Natural killer cell (primary cell): ENCODE results near the gene DHRS13. TPM values are rescaled to one million over a fixed set of nuclear protein-coding genes. Genes with fewer than 3 reads are reported as not detected.

Source experiments
- ATAC-seq, 3 donors: fragments of 150-1000 bp in 2 of 3; fragments of 200-7000 bp in 1 of 3; cut with Tn5 transposase; 1 replicate in 1 of 3; 2 replicates in 2 of 3; pipeline ENCODE4 v1.10.0; 2021; ENCODE audit warnings: mild to moderate bottlenecking in 2 of 3, moderate library complexity in 2 of 3
- DNase-seq, 2 donors: peaks; one replicate each; pipeline versions ENCODE4 v3.0.0 to v3.0.0-alpha.2; 2013 to 2021; ENCODE audit warnings: mixed read lengths in 1 of 2
- H3K27ac ChIP-seq: one replicate; pipeline ENCODE4 v1.5.1; 2013; ENCODE audit warnings: mild to moderate bottlenecking, low read length
- H3K27me3 ChIP-seq: one replicate; pipeline ENCODE4 v1.6.1; 2013; ENCODE audit warnings: low read length; ENCODE audit not compliant: control insufficient read depth, insufficient read depth
- H3K36me3 ChIP-seq: one replicate; pipeline ENCODE4 v1.6.1; 2013; ENCODE audit warnings: low read length; ENCODE audit not compliant: control insufficient read depth, insufficient read depth
- H3K4me1 ChIP-seq: one replicate; pipeline ENCODE4 v1.6.1; 2013; ENCODE audit warnings: low read length; ENCODE audit not compliant: control insufficient read depth, insufficient read depth
- H3K4me3 ChIP-seq: one replicate; pipeline ENCODE4 v1.5.1; 2013; ENCODE audit warnings: low read length
- H3K9me3 ChIP-seq: one replicate; pipeline ENCODE4 v1.6.1; 2013; ENCODE audit warnings: low read length; ENCODE audit not compliant: control insufficient read depth, insufficient read depth
- H3K27ac Mint-ChIP-seq, 2 donors: one replicate each; pipeline ENCODE4 v1.8.0; 2022; ENCODE audit warnings: mild to moderate bottlenecking in 2 of 2, mixed read lengths in 2 of 2, moderate library complexity in 1 of 2
- H3K27me3 Mint-ChIP-seq, 2 donors: one replicate each; pipeline ENCODE4 v1.8.0; 2022; ENCODE audit warnings: low read depth in 2 of 2, mixed read lengths in 2 of 2
- H3K36me3 Mint-ChIP-seq: one replicate; pipeline ENCODE4 v1.8.0; 2022; ENCODE audit warnings: mixed read lengths
- H3K4me1 Mint-ChIP-seq, 2 donors: one replicate each; pipeline ENCODE4 v1.8.0; 2022; ENCODE audit warnings: mixed read lengths in 2 of 2
- H3K4me3 Mint-ChIP-seq: one replicate; pipeline ENCODE4 v1.8.0; 2022; ENCODE audit warnings: mild to moderate bottlenecking, moderate library complexity, mixed read lengths
- H3K9me3 Mint-ChIP-seq, 2 donors: one replicate each; pipeline ENCODE4 v1.8.0; 2022; ENCODE audit warnings: mixed read lengths in 2 of 2
- WGBS: methylation state at CpG from one replicate; pipeline ENCODE4 v1.1.7; 2013; ENCODE audit warnings: missing lambda C conversion rate; ENCODE audit not compliant: insufficient coverage; 5-methylcytosine and 5-hydroxymethylcytosine counted together
- intact Hi-C: fragments of 100-400 bp; cut with micrococcal nuclease; formaldehyde crosslinking; loops from one replicate; pipeline ENCODE4 v1.14.2; 2022
- total RNA-seq, 4 donors: library from RNA; stranded (reverse); fragments of 120-200 nt in 1 of 4; gene quantifications; one replicate each; pipeline versions ENCODE4 v1.2.3 to v1.2.4, GENCODE V29; 2013 to 2022
- TF ChIP-seq, protein P1 (sequence below): fragments of 200-600 bp; IDR thresholded peaks from one replicate; pipeline ENCODE4 v1.8.0; 2022; ENCODE audit warnings: antibody characterized with exemption

DHRS13 gene, protein sequence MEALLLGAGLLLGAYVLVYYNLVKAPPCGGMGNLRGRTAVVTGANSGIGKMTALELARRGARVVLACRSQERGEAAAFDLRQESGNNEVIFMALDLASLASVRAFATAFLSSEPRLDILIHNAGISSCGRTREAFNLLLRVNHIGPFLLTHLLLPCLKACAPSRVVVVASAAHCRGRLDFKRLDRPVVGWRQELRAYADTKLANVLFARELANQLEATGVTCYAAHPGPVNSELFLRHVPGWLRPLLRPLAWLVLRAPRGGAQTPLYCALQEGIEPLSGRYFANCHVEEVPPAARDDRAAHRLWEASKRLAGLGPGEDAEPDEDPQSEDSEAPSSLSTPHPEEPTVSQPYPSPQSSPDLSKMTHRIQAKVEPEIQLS
- total RNA-seq = 10 to 100 TPM; 22.5 to 27.3 (median 23.2) TPM
- total RNA-seq (2013) = 21.9 TPM

DNA sequence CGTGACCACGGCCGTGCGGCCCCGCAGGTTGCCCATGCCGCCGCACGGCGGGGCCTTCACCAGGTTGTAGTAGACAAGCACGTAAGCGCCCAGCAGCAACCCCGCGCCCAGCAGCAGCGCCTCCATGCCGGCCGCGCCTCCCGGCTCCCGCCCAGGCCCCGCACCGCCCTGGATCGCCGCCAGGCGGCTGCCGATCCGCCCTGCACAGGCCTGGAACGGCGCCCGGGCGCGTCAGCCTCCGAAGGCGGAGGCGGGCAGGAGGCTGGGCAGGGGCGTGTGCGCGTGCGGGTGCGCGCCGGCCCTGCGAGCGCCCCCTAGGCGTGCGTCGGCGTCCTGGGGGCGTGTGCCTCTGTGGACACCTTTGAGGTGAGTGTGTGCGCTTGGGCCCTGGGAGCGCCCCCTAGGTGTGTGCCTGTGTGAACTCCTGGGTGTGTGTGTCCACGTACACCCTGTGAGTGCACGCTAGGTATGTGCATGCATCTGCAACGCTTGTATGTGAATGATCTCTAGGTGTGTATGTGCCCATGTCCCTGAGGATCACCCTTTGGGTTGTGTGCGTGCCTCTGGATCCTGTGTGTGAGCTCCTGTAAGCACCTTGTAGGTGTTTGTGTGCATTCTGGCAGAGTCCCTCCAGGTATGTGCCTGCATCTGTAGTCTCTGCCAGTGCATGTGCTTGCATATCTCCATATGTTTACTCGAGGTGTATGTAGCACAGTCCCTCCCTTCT is at the start of gene DHRS13:
TSS of gene DHRS13 (minus strand) at position 261 of the 727 bp plus-strand sequence. CDS start at position 126, 135 bp downstream.
- DNase-seq = peak; percentile 92 to 98
- intact Hi-C loops = loop anchor here (2.0 to 5.0 kb wide), 4 partner anchors 24 to 256 kb away; partner anchors contain the start of gene BLTP2
- WGBS = 1% methylated on average over 55 of the region's 55 CpGs
- Histone ChIP-seq H3K9me3 (no peaks in the 10 kb centered on the region), H3K27ac (peak within 1 kb of the TSS; percentile 48), H3K4me1 (peaks cover 30% of the 10 kb centered on the region), H3K4me3 (peak within 1 kb of the TSS; percentile 69), H3K27me3 (no peaks in the 10 kb centered on the region), H3K36me3 (peaks cover 21% of the 10 kb centered on the region)
- H3K27me3 Mint-ChIP-seq = no peaks in the 10 kb centered on the region
- peak within 1 kb of the TSS; percentile 83 for H3K4me3 Mint-ChIP-seq
- TF ChIP-seq, protein P1, sequence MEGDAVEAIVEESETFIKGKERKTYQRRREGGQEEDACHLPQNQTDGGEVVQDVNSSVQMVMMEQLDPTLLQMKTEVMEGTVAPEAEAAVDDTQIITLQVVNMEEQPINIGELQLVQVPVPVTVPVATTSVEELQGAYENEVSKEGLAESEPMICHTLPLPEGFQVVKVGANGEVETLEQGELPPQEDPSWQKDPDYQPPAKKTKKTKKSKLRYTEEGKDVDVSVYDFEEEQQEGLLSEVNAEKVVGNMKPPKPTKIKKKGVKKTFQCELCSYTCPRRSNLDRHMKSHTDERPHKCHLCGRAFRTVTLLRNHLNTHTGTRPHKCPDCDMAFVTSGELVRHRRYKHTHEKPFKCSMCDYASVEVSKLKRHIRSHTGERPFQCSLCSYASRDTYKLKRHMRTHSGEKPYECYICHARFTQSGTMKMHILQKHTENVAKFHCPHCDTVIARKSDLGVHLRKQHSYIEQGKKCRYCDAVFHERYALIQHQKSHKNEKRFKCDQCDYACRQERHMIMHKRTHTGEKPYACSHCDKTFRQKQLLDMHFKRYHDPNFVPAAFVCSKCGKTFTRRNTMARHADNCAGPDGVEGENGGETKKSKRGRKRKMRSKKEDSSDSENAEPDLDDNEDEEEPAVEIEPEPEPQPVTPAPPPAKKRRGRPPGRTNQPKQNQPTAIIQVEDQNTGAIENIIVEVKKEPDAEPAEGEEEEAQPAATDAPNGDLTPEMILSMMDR = peak; percentile 99
- peak; percentile 92 to 99 (median 95) for ATAC-seq
- H3K4me1 Mint-ChIP-seq = peaks cover 19 to 47% of the 10 kb centered on the region in 2 donors
- H3K36me3 Mint-ChIP-seq = no peaks in the 10 kb centered on the region
- H3K27ac Mint-ChIP-seq = peak within 1 kb of the TSS; percentile 69 to 84
- no peaks in the 10 kb centered on the region for H3K9me3 Mint-ChIP-seq

DNA sequence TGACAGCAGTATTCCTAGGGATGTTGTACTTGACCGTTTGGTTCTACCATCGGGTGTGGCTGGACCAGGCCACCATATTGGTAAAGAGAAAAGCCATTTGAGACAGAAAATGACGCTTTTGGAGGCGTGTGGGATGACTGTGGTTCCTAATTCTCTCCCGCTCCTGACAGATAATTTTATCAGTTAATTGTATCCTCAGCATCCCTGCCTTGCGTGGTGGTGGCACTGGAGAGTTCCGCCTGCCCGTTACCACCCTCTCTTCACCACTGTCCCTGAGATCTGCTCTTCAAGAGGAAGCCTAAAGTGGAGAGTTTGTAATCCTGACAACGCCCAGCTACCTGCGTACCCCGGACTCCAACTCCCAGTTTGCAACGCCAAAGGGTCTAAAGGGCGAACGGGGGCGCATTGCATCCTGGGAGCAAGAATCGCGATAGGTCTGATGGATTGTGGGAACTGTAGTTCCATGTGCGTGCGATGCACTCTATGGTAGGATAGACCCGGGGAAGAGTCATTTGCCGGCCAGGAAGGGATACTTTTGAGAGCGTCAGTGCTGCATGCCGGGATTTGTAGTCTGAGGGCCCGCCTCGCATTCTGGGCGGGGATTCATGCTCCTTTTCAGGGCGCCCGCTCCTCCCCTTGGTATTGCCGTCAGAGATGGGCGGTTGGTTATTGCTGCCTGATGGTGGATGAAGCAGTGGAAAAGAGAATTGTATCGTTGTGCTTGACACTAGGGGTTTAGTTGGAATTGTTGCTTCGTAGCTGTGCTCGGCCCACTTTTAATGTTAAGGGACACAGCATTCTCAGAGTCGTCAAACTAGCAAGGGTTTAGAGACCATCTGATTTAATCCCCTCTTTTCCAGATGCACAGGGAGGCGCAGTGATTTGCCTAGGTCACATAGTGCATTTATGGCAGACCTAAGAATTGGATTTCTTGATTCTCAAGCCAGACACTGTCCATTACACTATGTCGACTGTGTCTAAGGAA is 49.4 kb upstream of the DHRS13 start:
- no peaks in the 10 kb centered on the region for H3K27me3 Mint-ChIP-seq

DNA sequence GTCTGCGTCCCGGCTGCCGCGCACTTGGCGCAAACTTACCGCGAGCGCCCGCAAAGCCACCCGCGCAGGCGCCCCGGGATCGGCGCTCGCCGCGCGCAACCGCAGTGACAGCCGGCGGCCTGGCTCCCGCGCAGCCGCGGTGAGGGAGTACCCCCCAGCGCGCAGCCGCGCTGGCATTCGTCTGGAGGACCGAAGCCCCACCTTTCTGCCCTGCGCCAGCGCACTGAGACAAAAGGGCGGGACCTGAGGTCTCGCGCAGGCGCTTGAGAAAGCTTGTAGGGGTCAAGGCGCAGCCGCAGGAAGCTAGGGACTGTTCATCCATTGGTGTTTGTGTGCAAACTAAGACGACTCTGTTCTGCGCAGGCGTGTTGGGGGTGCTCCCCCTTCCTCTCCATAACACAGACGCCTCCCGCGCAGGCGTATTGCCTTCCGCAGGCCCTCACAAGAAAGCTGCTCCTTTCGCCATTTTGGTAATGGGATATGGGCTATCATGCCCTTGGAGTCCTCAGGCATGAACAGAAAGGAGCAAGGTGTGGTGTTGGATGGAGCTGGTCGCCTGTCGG is 48.6 kb upstream of the DHRS13 start, which contains the start of gene PHF12:
TSS of gene PHF12 (minus strand) at position 91 of the 563 bp plus-strand sequence. CDS start 558 bp downstream, outside the sequence.
- DNase-seq (peak; percentile 99 to 100), ATAC-seq (peak; percentile 63 to 81 (median 67))
- Mint-ChIP-seq H3K4me3 (peak within 1 kb of the TSS; percentile 95), H3K9me3 (no peaks in the 10 kb centered on the region), H3K27ac (no peak within 1 kb of the TSS), H3K4me1 (peaks cover 19 to 24% of the 10 kb centered on the region in 2 donors), H3K36me3 (no peaks in the 10 kb centered on the region), H3K27me3 (no peaks in the 10 kb centered on the region)
- H3K36me3 ChIP-seq = no peaks in the 10 kb centered on the region
- no peaks in the 10 kb centered on the region for H3K9me3 ChIP-seq
- TF ChIP-seq, protein P1 = no peak
- peak within 1 kb of the TSS; percentile 76 for H3K4me3 ChIP-seq
- intact Hi-C loops = loop anchor here (1.0 to 5.0 kb wide), 2 partner anchors 166 to 232 kb away; partner anchors contain the start of gene RPL23A
- H3K27me3 ChIP-seq = no peaks in the 10 kb centered on the region
- peak within 1 kb of the TSS; percentile 97 for H3K27ac ChIP-seq
- WGBS = 0% methylated on average over 50 of the region's 51 CpGs
- peaks cover 32% of the 10 kb centered on the region for H3K4me1 ChIP-seq

More for the DNA sequence above, 49.4 kb upstream of the DHRS13 start:
- DNase-seq = peak; percentile 87 to 99
- Mint-ChIP-seq H3K27ac (no peak overlapping the region), H3K9me3 (no peaks in the 10 kb centered on the region), H3K36me3 (no peaks in the 10 kb centered on the region), H3K4me3 (no peak overlapping the region), H3K4me1 (peaks cover 16 to 21% of the 10 kb centered on the region in 2 donors)
- TF ChIP-seq, protein P1 = no peak
- Histone ChIP-seq H3K27me3 (no peaks in the 10 kb centered on the region), H3K36me3 (no peaks in the 10 kb centered on the region), H3K4me3 (peak overlapping the region; percentile 65), H3K27ac (peak overlapping the region; percentile 97), H3K9me3 (no peaks in the 10 kb centered on the region), H3K4me1 (peaks cover 24% of the 10 kb centered on the region)
- WGBS = 7% methylated on average over 35 of the region's 36 CpGs
- ATAC-seq = peak; percentile 62 to 87 (median 71)
- intact Hi-C loops = loop anchor here (1.0 to 5.0 kb wide), 6 partner anchors 30 to 233 kb away; partner anchors contain the start of genes DHRS13, FAM222B and RPL23A
